ENCODE measurements around the gene TAS2R19. TPM values are rescaled to one million over a fixed set of nuclear protein-coding genes. Genes with fewer than 3 reads are reported as not detected.

Gene TAS2R19
- total RNA-seq = 0.40 TPM in 1 of 2 replicates, not detected in the other

GRCh38 chr12:11022520-11022919 lies at the start of gene TAS2R19:
TSS of gene TAS2R19 (minus strand) at chr12:11022620. CDS start at chr12:11022571, 49 bp downstream.

GRCh38 chr12:11062194-11062593 lies 39.8 kb upstream of the TAS2R19 start, which contains the start of gene TAS2R46:
TSS of gene TAS2R46 (minus strand) at chr12:11062294. CDS start at chr12:11062294, 0 bp downstream.

GRCh38 chr12:11031307-11031706 lies 8.9 kb upstream of the TAS2R19 start, which contains the start of gene TAS2R31:
TSS of gene TAS2R31 (minus strand) at chr12:11031407. CDS start at chr12:11031335, 72 bp downstream.

GRCh38 chr12:10998204-10998603 lies 24.2 kb downstream of the TAS2R19 start, which contains the start of gene TAS2R20:
TSS of gene TAS2R20 (minus strand) at chr12:10998304. CDS start at chr12:10997875, 429 bp downstream.

GRCh38 chr12:10986812-10987211 lies 35.6 kb downstream of the TAS2R19 start, which contains the start of gene TAS2R50:
TSS of gene TAS2R50 (minus strand) at chr12:10986912. CDS start at chr12:10986860, 52 bp downstream.

Other genes starting within 250 kb of the TAS2R19 start
- gene TAS2R7, start 220.0 kb downstream of the TAS2R19 start, total RNA-seq = not detected in 2 replicates
- 0.08 TPM in 1 of 2 replicates, not detected in the other for gene TAS2R8, start 215.3 kb downstream of the TAS2R19 start, total RNA-seq
- not detected in 2 replicates for gene TAS2R9, start 212.5 kb downstream of the TAS2R19 start, total RNA-seq
- gene TAS2R10, start 196.3 kb downstream of the TAS2R19 start, total RNA-seq = 0.40 TPM in 1 of 2 replicates, not detected in the other
- 0.64 and 1.3 TPM in 2 replicates for gene PRR4, start 173.1 kb downstream of the TAS2R19 start, total RNA-seq
- gene PRH1, start 138.4 kb downstream of the TAS2R19 start, total RNA-seq = 2.7 and 4.9 TPM in 2 replicates
- gene TAS2R13, start 113.1 kb downstream of the TAS2R19 start, total RNA-seq = under 0.01 and 2.8 TPM in 2 replicates
- gene PRH2, start 93.4 kb downstream of the TAS2R19 start, total RNA-seq = 0.13 and 0.48 TPM in 2 replicates
- 0.56 and 1.9 TPM in 2 replicates for gene TAS2R14, start 83.4 kb downstream of the TAS2R19 start, total RNA-seq
- gene TAS2R50, start 35.7 kb downstream of the TAS2R19 start, total RNA-seq = 0.13 and 0.16 TPM in 2 replicates
- gene TAS2R20, start 24.3 kb downstream of the TAS2R19 start, total RNA-seq = 0.64 and 0.65 TPM in 2 replicates
- gene TAS2R31, start 8.8 kb upstream of the TAS2R19 start, total RNA-seq = 0.39 and 6.8 TPM in 2 replicates
- 2.8 TPM in 1 of 2 replicates, not detected in the other for gene TAS2R46, start 39.7 kb upstream of the TAS2R19 start, total RNA-seq
- gene TAS2R43, start 69.7 kb upstream of the TAS2R19 start, total RNA-seq = 0.13 TPM in 1 of 2 replicates, not detected in the other
- 0.78 and 1.7 TPM in 2 replicates for gene TAS2R30, start 112.0 kb upstream of the TAS2R19 start, total RNA-seq
- 7.8 and 8.9 TPM in 2 replicates for gene SMIM10L1, start 148.6 kb upstream of the TAS2R19 start, total RNA-seq
- gene TAS2R42, start 164.3 kb upstream of the TAS2R19 start, total RNA-seq = not detected in 2 replicates
- gene PRB3, start 247.1 kb upstream of the TAS2R19 start, total RNA-seq = not detected in 2 replicates